Embryonic facial prominence (tissue), 1 donor: ENCODE measurements around the gene MZT2B.
"Not testable (repeated sequence)": the region's sequence is repeated elsewhere in the genome, so short reads cannot be mapped to it uniquely, and the experiment has no call there.

ENCODE experiments used
- DNase-seq: peaks from one replicate; pipeline ENCODE4 v3.0.0-alpha.2; 2016; ENCODE audit errors: extremely low spot score

The MZT2B gene

GRCh38 chr2:130180404-130181324 lies 1.4 kb upstream of the MZT2B start:
- not testable (repeated sequence) for DNase-seq

DNA sequence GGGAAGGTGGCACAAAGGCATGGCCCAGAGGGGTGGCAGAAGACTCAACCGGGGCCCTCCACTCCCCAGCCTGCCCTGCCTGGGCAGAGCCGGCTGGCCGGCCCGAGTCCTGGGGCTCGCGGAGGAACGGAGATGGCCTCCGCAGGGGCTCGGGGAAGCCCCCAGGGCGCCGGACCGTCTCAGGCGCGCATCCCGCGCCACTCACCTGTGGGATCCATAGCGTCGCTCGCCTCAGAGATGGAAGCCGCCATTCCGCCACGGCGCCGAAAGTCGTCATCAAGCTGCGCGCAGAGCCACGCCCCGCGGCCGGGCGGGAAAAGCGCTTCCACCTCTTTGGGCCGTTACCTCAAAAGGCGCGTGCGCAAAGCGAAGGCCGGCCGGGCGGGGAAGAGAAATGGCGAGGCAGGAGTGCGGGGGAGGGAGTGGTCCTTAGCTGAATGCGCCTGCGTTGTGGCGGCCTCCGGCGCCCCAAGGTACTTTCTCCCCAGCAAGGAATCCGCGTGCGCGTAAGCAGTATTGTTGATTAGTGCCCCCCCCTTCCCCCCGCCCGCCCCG lies 660 bp upstream of the MZT2B start, which contains the start of gene SMPD4:
Gene SMPD4 (minus strand): TSS at position 278 of the 555 bp plus-strand sequence. CDS start 5,010 bp downstream, outside the sequence.
- peak; percentile 94 for DNase-seq

- not testable (repeated sequence) for DNase-seq
These were observed 907 bp downstream of the MZT2B start for GRCh38 chr2:130182826-130183511.

- DNase-seq = no peak
These were observed 1.7 kb downstream of the MZT2B start for GRCh38 chr2:130183512-130184373.

- no peak for DNase-seq
These were observed 3.4 kb downstream of the MZT2B start for GRCh38 chr2:130185436-130185835.

- DNase-seq = no peak
These were observed 3.8 kb downstream of the MZT2B start for GRCh38 chr2:130185896-130186295.

- no peak for DNase-seq
These were observed 4.3 kb downstream of the MZT2B start for GRCh38 chr2:130186391-130186790.

DNA sequence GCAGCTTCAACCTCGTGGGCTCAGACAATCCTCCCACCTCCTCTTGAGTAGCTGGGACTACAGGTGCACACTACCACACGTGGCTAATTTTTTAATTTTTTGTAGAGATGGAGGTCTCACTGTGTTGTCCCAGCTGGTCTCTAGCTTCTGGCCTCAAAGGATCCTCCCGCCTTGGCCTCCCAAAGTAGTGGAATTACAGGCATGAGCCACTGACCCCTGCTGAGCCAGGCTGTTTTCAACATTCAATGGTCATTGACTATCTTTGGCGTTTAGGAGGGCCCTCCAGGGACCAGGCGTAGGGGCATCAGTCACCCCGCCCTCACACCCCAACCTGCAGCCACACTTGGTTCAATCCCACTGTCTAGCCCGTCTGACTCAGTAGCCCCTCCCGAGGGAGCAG lies 5.2 kb downstream of the MZT2B start:
- no peak for DNase-seq

DNA sequence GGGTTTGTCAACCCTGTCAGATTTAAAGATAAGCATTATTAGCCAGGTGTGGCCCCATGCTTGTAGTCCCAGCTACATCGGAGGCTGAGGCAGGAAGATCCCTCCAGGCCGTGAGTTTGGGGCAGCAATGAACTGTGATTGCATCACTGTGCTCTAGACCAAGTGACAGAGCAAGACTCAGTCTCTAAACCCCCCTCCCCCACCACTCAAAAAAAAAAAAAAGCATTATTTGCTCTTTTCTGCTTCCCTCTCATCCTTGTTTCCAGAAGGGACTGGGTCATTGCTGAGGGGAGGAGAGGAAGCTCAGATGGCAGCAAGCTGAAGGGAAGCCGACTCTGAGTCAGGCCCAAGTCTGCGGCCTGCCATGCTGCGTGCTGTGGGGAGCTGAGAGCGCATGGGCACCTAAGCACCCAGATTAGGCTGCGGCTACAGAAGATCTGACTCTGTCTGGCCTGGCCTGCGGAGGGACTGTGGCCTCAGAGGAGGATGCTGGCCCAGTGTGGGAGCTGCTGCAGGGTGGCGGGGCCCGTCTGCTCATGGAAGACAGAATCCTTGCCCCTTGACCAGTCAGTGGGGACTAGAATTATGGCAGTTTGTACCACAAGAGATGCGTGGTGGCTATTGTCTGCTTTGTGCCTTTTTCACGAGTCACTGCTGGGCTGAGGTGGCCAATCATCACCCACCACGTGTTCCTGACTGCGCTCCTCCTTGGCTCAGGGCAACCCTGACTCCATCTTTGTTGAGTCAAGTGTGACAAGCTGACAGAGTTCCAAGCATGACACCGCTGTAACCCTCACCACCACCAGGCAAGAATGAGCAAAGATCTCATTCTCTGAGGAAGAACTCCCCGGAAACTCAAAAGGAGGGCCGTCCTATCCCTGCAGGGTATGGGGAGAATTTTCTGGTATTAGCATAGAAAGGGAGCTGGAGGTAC lies 6.1 kb downstream of the MZT2B start:
- not testable (repeated sequence) for DNase-seq

DNA sequence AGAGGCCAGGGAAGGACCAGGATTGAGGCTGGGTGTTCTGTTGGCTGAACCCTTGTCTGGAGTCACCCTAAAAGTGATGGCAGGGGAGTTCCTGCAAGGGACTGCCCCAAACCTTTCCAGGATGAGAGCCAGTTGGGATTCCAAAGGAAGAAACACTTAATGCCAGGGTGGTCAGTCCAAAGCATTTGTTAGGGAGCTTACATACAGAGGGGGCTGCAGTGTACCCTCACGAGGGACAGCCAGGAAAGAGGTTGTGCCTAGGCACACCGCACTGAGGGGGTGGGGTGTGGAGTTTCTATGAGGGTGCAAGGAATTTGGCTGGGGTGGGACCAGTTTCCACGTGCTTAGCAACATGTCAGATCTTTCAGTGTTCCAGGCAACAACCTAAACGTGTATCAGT lies 6.9 kb downstream of the MZT2B start:
- not testable (repeated sequence) for DNase-seq

DNA sequence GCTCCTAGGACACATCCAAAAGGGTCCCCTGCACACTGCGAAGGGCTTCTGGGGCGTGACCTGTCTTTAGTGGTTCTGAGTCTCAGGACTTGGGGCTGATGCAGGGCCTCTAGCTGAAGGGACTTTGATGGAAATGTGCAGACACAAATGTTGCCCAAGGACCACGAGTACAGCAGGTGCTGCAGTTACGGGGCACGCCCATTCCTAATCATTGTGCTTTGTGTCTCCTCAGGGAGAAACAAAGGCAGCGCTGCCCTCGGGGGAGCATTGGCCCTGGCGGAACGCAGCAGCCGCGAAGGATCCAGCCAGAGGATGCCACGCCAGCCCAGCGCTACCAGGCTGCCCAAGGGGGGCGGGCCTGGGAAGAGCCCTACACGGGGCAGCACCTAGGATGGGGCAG lies 8.2 kb downstream of the MZT2B start:
- no peak for DNase-seq

DNA sequence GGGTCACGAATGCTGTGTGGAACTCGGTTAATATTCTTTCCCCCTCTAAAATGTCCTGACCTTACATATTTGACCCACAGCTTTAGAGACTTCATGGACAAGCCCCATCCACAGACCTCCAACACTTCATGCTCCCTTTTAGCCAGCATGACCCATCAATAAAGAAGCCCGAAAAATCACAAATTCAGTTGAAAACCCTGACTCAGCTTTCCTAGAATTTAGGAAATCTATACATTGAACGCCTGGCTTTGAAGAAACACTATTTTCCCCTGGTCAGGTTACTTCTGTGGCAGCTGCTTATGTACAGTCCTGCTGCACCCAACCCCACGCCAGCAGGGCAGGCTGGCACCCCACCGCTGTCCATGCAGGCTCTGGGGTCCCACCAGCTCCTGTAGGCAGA lies 9.3 kb downstream of the MZT2B start:
- DNase-seq = not testable (repeated sequence)

DNA sequence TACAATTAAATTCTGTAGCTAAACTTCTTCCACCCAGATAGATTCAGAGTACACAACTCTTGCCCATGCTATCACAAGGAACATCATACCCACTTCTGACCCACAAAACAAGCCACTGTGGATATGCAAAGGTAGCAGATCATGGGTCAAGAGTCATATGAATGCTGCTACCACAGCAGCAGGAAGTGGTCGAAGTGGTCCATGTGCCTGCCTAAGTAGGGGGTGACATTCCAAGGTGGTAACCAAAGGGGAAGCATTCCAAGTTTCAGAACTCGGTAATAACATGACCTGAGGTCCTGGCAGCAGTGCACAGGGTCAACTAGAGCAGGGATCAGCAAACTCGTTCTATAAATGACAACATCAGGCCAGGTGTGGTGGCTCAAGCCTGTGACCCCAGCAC lies 10.4 kb downstream of the MZT2B start:
- not testable (repeated sequence) for DNase-seq

GRCh38 chr2:130193824-130194223 lies 11.8 kb downstream of the MZT2B start:
- DNase-seq = not testable (repeated sequence)

- DNase-seq = not testable (repeated sequence)
These were observed 13.1 kb downstream of the MZT2B start for GRCh38 chr2:130195089-130195635.

DNA sequence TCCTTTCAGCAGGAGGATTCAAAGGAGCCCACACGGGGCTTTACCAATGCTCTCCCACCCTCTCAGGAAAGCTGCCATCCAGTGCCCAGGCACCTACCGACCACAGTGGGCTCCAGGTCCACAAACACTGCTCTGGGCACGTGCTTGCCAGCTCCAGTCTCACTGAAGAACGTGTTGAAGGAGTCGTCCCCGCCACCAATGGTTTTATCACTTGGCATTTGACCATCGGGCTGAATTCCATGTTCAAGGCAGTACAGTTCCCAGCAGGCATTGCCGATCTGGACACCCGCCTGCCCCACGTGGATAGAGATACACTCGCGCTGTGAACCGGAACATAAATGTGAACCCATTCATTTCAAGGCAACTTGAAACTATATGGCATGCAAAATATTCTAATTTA lies 14.0 kb downstream of the MZT2B start:
- not testable (repeated sequence) for DNase-seq

DNA sequence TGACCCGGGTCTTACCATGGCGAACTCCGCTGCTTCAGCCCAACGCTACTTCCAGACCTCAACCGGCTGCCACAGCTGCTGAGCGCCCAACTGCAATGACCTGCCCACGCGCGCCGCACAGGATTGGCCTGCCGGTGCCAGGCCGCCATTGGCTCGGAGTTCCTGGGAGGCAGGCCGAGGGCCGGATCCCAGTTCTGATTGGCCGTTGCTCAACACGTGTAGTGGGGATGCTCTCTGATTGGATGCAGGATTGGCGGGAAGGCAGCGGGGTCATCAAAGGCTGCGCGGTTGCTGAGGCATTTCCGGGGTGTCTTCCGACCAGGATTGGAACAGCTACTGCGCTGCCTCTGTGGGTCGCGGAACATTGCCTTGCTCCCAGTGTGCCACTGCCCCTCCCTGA lies 16.3 kb downstream of the MZT2B start, which contains the start of gene TUBA3E:
Gene TUBA3E (minus strand): TSS at position 97 of the 400 bp plus-strand sequence. CDS start 79 bp downstream, at position 18.
- no peak for DNase-seq

DNA sequence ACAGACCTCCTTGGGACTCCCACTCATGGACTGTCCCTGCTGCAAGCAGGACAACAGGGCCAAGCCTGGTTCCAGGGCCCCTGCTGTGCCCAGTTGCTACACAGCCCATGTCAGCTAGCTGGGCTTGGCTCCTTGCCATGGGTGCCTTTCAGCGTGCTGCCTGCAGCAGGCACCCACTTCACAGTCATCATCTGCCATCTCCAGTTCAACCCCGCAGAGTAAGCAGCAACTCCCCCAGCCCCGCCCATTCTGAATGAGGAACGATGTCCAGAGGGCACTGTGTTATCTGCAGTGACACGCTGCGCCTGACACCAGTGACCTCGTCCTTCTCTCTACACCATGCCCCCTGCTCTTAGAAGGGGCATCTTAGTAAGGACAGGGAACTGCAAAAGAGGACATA lies 20.5 kb downstream of the MZT2B start:
- not testable (repeated sequence) for DNase-seq

GRCh38 chr2:130203150-130203549 lies 21.1 kb downstream of the MZT2B start:
- DNase-seq = not testable (repeated sequence)

- DNase-seq = not testable (repeated sequence)
These were observed 25.0 kb downstream of the MZT2B start for GRCh38 chr2:130207051-130207450.
